HEK293 (cell line): Measurements from ENCODE around the gene UNCX.

Experiments used
- RBAK ChIP-seq: fragments of 450-650 bp; formaldehyde crosslinking; IDR thresholded peaks from 2 replicates; pipeline ENCODE4 v1.5.1; 2016; ENCODE audit warnings: missing biosample characterization, missing genetic modification characterization
- ZFP37 ChIP-seq: fragments of 450-650 bp; formaldehyde crosslinking; IDR thresholded peaks from 2 replicates; pipeline ENCODE4 v1.5.1; 2016; ENCODE audit warnings: missing biosample characterization, missing genetic modification characterization
- ZNF248 ChIP-seq: fragments of 450-650 bp; formaldehyde crosslinking; IDR thresholded peaks from 2 replicates; pipeline ENCODE4 v1.5.1; 2017; ENCODE audit warnings: missing biosample characterization, missing genetic modification characterization
- ZNF274 ChIP-seq, 2 experiments: fragments of 200-500 bp in 1 of 2; fragments of 450-650 bp in 1 of 2; sonication (Bioruptor generic) in 1 of 2; formaldehyde crosslinking in 1 of 2; IDR thresholded peaks; 2 replicates each; pipeline versions ENCODE4 v1.5.1 to v1.6.1; 2014 to 2016; ENCODE audit warnings: borderline replicate concordance in 1 of 2, inconsistent platforms in 1 of 2, low read length in 1 of 2, missing biosample characterization in 1 of 2, missing genetic modification characterization in 1 of 2
- ZNF302 ChIP-seq: fragments of 450-650 bp; formaldehyde crosslinking; IDR thresholded peaks from 2 replicates; pipeline ENCODE4 v1.5.1; 2016; ENCODE audit warnings: missing biosample characterization, missing genetic modification characterization, low read depth
- ZNF510 ChIP-seq: fragments of 450-650 bp; formaldehyde crosslinking; IDR thresholded peaks from 2 replicates; pipeline ENCODE4 v1.5.1; 2018; ENCODE audit warnings: mild to moderate bottlenecking, missing genetic modification characterization, missing biosample characterization; ENCODE audit not compliant: insufficient replicate concordance
- ZNF561 ChIP-seq: fragments of 450-650 bp; IDR thresholded peaks from 2 replicates; pipeline ENCODE4 v1.5.1; 2018; ENCODE audit warnings: missing biosample characterization, missing genetic modification characterization, borderline replicate concordance
- ZNF76 ChIP-seq: fragments of 450-650 bp; formaldehyde crosslinking; IDR thresholded peaks from 2 replicates; pipeline ENCODE4; 2016; ENCODE audit warnings: low read depth, missing biosample characterization, missing genetic modification characterization, borderline replicate concordance
- TF ChIP-seq, protein P1 (sequence below): fragments of 450-650 bp; formaldehyde crosslinking; IDR thresholded peaks from 2 replicates; pipeline ENCODE4 v1.5.1; 2016; ENCODE audit warnings: missing biosample characterization, missing genetic modification characterization
- TF ChIP-seq, protein P2 (sequence below): fragments of 450-650 bp; formaldehyde crosslinking; IDR thresholded peaks from 2 replicates; pipeline ENCODE4 v1.5.1; 2016; ENCODE audit warnings: missing biosample characterization, missing genetic modification characterization
- TF ChIP-seq, protein P3 (sequence below): fragments of 450-650 bp; formaldehyde crosslinking; IDR thresholded peaks from 2 replicates; pipeline ENCODE4 v1.5.1; 2017; ENCODE audit warnings: missing biosample characterization, missing genetic modification characterization
- TF ChIP-seq, protein P4 (sequence below): fragments of 450-650 bp; formaldehyde crosslinking; IDR thresholded peaks from 2 replicates; pipeline ENCODE4 v1.5.1; 2016; ENCODE audit warnings: missing biosample characterization, missing genetic modification characterization, low read depth

DNA sequence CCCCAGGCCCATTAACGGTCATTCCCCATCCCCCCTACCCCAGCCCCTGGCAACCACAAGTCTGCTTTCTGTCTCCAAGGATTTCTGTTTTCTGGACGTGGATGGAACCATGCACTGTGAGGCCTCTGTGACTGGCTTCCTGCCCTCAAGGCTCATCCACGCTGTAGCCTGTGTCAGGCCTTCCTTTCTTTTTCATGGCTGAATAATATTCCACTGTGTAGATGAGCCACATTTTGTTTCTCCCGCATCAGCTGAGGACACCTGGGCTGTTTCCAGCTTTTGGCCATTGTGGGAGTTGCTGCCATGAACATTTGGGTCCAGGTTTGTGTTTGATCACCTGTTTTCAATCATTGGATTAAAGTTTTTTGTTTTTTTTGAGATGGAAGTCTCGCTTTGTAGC, 50.0 kb downstream of the UNCX start:
- TF ChIP-seq, protein P1, sequence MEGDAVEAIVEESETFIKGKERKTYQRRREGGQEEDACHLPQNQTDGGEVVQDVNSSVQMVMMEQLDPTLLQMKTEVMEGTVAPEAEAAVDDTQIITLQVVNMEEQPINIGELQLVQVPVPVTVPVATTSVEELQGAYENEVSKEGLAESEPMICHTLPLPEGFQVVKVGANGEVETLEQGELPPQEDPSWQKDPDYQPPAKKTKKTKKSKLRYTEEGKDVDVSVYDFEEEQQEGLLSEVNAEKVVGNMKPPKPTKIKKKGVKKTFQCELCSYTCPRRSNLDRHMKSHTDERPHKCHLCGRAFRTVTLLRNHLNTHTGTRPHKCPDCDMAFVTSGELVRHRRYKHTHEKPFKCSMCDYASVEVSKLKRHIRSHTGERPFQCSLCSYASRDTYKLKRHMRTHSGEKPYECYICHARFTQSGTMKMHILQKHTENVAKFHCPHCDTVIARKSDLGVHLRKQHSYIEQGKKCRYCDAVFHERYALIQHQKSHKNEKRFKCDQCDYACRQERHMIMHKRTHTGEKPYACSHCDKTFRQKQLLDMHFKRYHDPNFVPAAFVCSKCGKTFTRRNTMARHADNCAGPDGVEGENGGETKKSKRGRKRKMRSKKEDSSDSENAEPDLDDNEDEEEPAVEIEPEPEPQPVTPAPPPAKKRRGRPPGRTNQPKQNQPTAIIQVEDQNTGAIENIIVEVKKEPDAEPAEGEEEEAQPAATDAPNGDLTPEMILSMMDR, result no peak
- TF ChIP-seq, protein P2, sequence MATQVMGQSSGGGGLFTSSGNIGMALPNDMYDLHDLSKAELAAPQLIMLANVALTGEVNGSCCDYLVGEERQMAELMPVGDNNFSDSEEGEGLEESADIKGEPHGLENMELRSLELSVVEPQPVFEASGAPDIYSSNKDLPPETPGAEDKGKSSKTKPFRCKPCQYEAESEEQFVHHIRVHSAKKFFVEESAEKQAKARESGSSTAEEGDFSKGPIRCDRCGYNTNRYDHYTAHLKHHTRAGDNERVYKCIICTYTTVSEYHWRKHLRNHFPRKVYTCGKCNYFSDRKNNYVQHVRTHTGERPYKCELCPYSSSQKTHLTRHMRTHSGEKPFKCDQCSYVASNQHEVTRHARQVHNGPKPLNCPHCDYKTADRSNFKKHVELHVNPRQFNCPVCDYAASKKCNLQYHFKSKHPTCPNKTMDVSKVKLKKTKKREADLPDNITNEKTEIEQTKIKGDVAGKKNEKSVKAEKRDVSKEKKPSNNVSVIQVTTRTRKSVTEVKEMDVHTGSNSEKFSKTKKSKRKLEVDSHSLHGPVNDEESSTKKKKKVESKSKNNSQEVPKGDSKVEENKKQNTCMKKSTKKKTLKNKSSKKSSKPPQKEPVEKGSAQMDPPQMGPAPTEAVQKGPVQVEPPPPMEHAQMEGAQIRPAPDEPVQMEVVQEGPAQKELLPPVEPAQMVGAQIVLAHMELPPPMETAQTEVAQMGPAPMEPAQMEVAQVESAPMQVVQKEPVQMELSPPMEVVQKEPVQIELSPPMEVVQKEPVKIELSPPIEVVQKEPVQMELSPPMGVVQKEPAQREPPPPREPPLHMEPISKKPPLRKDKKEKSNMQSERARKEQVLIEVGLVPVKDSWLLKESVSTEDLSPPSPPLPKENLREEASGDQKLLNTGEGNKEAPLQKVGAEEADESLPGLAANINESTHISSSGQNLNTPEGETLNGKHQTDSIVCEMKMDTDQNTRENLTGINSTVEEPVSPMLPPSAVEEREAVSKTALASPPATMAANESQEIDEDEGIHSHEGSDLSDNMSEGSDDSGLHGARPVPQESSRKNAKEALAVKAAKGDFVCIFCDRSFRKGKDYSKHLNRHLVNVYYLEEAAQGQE (tag by site-specific recombination), result no peak
- no peak for TF ChIP-seq ZNF274 (IDR thresholded peaks at IDR 0.05; ENCODE audit: low read length)
- no peak for TF ChIP-seq ZNF274 (tag by site-specific recombination; IDR thresholded peaks at IDR 0.05; ENCODE audit: borderline replicate concordance)
- no peak for TF ChIP-seq ZNF561 (tag by site-specific recombination)
- TF ChIP-seq RBAK (tag by site-specific recombination), result no peak
- no peak for TF ChIP-seq ZNF510 (tag by site-specific recombination)
- TF ChIP-seq ZNF248 (tag by site-specific recombination), result no peak
- TF ChIP-seq, protein P3, sequence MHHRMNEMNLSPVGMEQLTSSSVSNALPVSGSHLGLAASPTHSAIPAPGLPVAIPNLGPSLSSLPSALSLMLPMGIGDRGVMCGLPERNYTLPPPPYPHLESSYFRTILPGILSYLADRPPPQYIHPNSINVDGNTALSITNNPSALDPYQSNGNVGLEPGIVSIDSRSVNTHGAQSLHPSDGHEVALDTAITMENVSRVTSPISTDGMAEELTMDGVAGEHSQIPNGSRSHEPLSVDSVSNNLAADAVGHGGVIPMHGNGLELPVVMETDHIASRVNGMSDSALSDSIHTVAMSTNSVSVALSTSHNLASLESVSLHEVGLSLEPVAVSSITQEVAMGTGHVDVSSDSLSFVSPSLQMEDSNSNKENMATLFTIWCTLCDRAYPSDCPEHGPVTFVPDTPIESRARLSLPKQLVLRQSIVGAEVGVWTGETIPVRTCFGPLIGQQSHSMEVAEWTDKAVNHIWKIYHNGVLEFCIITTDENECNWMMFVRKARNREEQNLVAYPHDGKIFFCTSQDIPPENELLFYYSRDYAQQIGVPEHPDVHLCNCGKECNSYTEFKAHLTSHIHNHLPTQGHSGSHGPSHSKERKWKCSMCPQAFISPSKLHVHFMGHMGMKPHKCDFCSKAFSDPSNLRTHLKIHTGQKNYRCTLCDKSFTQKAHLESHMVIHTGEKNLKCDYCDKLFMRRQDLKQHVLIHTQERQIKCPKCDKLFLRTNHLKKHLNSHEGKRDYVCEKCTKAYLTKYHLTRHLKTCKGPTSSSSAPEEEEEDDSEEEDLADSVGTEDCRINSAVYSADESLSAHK, result no peak
- no peak for TF ChIP-seq ZNF76 (tag by site-specific recombination)
- TF ChIP-seq, protein P4, sequence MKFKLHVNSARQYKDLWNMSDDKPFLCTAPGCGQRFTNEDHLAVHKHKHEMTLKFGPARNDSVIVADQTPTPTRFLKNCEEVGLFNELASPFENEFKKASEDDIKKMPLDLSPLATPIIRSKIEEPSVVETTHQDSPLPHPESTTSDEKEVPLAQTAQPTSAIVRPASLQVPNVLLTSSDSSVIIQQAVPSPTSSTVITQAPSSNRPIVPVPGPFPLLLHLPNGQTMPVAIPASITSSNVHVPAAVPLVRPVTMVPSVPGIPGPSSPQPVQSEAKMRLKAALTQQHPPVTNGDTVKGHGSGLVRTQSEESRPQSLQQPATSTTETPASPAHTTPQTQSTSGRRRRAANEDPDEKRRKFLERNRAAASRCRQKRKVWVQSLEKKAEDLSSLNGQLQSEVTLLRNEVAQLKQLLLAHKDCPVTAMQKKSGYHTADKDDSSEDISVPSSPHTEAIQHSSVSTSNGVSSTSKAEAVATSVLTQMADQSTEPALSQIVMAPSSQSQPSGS, result no peak
- TF ChIP-seq ZFP37 (tag by site-specific recombination), result no peak
- no peak for TF ChIP-seq ZNF302 (tag by site-specific recombination)
